Fibroblast of skin of abdomen (primary cell): ENCODE measurements around the gene TEX2.
"Not testable (repeated sequence)": the region's sequence is repeated elsewhere in the genome, so short reads cannot be mapped to it uniquely, and the experiment has no call there.

ENCODE experiments used
- DNase-seq: peaks from one replicate; pipeline ENCODE4 v3.0.0-alpha.2; 2013

The TEX2 gene

DNA sequence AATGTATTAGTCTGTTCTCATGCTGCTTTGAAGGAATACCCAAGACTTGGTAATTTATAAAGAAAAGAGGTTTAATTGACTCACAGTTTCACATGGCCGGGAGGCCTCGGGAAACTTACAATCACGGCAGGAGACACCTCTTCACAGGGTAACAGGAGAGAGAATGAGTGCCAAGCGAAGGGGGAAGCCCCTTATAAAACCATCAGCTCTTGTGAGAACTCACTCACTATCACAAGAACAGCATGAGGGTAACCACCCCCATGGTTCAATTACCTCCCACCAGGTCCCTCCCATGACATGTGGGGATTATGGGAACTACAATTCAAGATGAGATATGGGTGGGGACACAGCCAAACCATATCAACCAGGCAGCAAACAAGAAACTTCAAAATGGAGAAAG lies 24.6 kb downstream of the TEX2 start:
- not testable (repeated sequence) for DNase-seq

DNA sequence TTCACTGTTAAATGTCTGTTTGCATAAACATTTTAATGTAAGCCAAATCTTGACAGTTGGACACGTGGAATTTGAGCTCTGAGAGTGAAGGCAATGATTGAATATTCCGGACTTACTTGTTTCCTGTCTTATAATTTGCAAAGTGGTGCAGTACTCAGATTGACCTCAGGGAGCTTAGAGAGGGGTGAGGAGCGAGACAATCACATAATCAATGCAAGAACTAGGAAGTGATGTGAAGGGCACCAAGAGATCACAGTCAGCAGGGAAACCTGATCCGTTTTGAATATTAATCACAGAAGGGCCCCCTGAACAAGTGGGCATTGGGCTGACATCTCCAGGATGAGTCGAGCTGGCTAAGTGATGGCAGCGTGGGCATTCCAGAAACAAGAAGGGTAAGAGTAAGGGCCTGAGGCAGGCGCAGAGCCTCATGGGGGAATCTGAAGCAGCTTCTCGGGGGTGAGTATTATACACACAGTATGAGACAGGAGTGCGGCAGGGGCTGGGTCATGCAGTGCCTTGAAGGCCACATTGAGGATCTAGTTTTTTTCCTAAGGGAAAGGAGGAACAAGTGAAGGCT lies 26.1 kb downstream of the TEX2 start:
- no peak for DNase-seq

DNA sequence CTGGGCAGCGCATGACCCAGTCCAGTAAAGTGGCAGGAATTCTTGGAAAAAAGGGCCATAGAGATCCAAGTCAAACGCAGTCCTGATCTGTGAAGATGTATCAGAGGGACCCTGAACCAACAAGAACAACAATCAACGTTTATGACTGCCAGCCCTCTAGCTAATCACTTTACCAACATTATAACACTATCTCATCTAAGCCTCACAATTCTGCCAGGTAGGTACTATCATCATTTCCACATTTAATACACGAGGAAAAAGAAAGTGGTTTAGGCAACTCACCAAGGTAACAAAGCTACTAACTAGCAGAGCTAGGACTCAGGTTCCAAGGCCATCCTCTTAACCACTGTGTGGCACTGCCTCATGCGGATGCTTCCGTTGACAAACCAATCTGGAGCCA lies 28.1 kb downstream of the TEX2 start:
- DNase-seq = no peak

DNA sequence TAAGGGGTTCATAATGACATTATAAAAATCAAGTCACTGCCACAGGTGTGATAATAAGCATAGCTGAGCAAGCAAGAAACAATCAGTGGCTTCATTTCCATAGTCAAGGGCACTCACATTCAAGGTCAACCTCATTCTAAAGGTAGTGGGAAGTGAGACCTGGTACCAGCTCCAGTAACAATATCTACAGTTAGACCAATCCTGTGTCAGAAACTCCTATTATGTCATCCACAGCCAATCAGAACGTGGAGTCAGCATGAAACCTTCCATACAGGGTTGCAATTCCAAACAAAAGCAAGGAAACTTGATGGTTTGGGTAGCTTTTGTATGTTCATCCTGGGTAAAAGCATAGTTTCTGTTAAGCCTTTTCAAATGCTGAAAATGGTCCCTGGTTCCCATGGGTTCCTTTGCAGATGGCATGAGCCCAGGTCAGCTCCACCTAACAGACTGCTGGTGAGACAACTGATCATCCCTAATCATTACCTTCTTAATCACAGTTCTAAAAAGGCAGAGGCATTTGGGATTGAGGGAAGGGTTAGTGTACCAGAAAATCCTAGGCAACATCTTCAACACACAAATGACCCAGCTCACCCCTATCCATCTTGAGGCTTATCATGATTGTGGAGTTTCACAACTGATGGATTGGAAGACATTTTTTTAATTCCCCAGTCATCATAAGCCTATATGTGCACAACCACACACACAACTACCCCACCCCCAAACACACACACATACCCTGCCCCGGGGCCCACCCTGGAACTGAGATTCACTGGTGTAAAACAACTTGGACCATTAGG lies 30.4 kb downstream of the TEX2 start:
- DNase-seq = no peak

DNA sequence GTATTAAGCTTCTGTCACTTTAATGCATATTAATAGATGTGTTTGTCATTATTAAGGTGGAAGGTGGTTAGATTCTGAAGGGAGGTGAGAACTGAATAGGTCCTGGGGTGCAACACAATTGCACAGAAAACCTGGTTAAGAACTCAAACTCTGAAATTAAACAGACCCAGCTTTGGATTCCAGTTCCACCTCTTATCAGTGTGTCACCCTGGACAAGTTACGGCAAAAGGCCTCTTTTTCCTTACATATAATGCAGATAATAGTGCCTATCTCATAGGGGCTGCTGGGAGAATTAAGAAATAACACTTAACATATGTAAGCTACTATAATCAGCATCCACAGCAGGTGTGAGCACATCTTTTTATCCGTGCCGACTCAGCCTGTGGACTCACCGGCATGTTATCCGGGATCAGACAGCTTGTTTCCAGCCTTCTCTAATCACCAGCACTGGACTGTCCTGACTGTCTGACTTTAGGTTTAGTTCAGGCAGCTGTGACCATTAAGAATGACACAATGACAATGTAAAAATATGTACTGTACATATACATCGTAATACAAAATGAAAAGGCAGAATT lies 31.4 kb downstream of the TEX2 start:
- no peak for DNase-seq

DNA sequence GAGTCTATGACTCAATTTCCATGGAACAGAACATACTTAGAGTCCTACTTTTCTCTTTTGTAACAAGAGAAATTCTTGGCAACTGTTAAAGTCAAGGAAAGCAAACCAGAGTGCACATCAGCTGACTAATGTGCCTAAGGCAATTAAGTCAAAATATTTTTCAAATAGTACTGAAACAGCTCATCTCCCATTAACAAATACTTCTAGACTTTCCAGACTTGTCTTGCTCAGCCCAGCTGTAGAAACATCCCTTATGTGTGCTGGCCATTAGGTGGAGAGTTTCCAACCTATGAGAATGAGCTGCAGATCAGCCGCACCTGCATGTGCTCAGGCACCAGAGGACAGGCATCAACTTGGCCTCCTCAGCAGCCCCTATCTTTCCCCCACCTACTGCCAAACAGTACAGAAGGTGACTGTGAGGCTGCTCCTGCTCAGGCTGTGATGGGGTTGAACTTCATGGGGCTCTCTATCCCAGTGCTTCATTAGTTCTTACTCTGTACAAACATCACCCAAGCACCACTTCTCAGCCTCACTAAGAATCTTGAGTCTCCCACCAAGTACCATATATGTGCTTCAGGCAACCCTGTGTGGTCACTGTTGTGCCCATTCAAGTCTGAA lies 32.2 kb downstream of the TEX2 start:
- peak; percentile 95 for DNase-seq

DNA sequence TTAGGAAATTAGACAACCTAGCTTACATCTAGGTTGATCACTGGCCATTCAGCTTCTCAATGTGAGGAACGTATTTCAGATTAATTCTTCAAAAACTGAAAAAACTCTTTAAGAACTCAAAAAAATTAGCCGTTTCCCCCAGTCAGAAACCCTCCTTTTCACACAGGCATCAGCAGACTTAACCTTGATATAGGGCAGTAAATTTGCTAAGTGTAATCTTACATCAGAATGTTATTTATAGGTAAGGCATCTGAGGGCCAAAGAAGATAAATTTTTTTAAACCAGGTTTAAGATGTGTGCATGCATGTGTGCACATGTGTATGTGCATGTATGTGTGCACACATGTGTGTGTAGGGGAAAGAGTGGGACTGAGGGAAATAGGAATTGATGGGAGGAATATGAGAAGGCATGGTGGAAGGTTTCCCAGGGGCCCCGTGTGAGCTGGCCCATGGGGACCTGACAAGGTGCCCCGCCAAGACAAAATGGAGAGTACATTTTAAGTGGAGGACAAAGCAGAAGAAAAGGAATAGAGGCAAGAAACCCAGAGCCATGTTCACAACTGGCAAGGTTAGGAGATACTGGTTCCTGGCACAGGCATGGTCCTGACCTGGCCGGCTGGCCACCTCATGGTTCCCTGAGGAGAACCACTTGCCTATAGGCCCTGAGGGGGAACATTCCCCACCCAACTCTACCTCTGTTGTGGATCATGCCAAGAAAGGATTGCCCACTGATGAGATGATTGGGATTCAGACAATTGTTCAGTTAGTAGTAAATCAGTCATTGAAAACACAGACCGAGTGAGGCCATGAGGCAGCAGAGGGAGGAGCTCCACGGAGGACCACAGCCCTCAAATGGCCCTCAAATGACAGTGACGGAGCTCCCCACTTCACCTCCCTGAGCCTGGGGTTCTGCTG lies 33.0 kb downstream of the TEX2 start:
- DNase-seq = no peak

DNA sequence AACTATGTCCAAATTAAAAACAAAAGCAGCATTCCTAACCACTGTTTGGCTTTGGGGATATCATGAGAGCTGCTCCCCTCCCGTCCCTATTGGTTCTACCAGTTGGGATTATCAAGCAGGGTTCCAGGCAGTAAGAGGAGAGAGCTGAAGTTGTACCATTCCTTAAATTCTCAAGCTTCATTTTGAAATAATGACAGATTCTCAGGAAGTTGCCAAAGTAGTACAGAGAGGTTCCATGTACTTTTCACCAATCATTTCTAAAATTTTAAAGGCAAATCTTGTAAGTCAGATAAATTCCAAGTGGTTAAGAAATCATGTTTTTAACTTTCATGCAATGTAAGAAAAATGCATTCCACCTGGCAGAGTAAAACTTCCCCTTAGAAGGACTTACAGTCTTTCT lies 36.9 kb downstream of the TEX2 start:
- peak; percentile 17 for DNase-seq

DNA sequence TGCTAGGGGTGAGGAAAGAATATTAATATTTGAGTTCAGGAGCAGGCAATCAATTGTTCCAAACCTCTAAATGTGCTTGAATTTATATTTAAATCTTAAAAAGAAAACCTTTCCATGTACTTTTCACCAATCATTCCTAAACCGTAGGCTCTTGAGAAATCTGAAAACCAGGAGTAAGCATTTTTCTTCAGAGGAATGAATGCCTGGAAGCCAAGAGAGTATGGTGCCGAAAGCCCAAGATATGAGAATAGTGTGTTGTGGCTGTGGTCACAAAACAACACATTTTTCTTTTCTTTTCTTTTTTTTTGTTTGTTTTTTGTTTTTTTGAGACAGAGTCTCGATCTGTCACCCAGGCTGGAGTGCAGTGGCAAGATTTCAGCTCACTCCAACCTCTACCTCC lies 37.6 kb downstream of the TEX2 start:
- no peak for DNase-seq

DNA sequence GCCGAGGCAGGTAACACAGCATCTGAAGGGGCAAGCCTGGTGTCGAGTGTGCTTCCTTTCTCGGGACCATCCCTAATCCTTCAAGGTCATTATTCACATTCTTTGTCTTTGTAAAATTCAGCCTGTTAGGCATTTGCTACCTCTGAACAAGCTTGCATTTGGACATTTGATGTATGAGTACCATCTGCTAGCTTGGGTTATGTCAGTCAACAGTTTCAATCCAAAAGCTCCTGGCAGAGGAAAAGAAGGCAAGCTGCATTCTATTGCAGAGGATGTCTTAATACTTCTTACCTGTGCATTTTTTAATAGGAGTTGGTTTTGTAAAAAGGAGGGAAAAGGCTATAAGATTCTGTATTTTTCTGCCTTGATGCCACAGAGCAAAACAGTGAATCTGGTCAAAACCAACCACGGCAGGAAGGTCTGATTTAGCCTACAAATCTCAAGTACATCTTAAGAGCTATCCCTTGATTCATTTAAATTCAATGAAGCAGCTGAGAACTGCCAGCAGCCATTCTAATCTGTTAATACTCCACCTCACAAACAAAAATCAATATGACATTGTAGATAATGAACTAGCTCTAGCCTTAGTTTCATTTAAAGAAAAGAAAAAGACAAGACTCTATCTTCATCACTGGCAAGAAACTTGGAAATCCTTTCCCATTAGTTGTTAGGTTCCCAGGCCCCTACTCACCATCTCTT lies 39.0 kb downstream of the TEX2 start:
- DNase-seq = no peak

DNA sequence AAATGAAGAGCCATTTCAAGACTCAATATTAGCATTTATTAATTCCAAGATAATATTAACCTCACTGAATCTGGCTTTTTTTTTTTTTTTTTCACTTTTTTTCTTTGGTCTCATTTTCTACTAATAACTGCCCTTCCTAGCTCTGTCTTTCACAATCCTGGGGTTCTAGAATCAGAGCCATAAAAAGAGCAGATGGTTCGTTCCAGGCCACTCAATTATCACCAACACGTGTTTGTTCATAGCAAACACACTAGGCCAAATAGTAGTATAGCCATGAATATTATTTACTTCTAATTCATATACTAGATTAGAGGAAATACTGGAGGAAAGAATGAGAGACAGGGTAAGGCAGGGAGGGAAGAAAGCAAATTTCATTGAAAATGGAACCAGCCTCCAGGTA lies 39.8 kb downstream of the TEX2 start:
- DNase-seq = no peak

DNA sequence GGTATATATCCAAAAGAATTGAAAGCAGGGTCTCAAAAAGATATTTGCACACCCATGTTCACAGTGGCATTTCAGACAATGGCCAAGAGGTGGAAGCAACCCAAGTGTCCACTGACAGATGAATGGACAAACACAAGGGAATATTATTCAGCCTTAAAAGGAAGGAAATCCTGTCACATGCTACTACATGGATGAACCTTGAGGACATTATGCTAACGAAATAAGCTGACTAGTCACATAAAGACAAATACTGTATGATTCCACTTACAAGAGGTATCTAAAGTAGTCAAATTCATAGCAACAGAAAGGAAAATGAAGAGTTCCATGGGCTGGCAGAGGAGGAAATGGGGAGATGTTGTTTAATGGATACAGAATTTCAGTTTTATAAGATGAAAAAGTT lies 41.4 kb downstream of the TEX2 start:
- DNase-seq = no peak

DNA sequence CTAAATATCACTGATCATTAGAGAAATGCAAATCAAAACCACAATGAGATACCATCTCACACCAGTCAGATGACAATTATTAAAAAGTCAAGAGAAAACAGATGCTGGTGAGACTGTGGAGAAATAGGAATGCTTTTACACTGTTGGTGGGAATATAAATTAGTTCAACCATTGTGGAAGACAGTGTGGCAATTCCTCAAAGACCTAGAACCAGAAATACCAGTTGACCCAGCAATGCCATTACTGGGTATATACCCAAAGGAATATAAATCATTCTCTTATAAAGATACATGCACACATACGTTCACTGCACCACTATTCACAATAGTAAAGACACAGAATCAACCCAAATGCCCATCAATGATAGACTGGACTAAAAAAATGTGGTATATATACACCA lies 42.5 kb downstream of the TEX2 start:
- DNase-seq = not testable (repeated sequence)

DNA sequence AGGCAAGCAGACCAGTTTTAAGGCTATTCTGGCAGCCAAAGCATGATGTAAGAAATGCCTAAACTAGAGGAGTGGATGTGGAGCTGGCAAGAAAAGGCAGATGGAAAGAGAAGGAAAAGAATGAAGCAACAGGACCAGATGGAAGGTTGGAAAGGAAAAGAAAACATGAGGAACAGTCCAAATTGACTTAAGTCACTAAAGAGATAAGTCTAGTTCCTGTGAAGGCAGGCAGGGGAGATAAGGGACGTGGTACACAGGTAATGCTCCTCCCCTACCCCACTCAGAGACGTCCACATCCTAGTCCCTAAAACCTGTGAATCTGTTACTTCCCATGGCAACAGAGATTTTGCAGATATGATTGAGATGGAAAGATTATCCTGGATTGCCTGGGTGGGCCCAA lies 43.5 kb downstream of the TEX2 start:
- no peak for DNase-seq

DNA sequence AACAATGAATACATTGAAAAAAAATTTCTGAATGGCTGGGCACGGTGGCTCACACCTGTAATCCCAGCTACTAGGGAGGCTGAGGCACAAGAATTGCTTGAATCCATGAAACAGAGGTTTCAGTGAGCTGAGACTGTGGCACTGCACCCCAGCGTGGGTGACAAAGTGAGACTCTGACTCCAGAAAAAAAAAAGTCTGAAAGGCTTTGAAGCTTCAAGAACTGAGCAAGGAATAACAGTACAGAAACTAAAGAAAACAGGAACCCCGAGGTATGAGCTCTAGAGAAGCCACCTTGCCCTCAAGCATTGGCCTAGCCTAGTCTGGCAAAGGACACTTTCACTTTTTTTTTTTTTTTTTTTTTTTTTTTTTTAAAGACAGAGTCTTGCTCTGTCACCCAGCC lies 45.0 kb downstream of the TEX2 start:
- no peak for DNase-seq

DNA sequence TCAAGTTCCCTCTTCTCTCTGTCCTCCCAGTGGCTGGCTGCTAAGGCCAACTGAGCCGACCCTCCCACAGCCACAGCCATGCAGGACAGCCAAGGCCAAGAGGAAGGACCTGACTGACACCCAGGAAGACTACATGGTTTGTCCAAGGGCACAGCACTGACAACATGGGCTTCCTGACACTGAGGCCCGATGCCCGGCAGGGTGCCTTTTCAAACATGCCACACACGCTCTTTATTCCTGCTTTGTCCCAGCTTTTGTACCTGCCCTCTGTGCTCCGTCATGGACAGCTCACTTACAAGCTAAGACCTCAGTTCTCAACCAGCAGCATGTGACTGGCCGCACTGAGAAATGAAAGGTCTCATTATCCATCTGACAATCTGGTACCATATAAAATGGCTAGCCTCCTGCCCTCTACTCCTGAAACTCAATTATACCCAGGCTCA lies 45.8 kb downstream of the TEX2 start:
- no peak for DNase-seq

DNA sequence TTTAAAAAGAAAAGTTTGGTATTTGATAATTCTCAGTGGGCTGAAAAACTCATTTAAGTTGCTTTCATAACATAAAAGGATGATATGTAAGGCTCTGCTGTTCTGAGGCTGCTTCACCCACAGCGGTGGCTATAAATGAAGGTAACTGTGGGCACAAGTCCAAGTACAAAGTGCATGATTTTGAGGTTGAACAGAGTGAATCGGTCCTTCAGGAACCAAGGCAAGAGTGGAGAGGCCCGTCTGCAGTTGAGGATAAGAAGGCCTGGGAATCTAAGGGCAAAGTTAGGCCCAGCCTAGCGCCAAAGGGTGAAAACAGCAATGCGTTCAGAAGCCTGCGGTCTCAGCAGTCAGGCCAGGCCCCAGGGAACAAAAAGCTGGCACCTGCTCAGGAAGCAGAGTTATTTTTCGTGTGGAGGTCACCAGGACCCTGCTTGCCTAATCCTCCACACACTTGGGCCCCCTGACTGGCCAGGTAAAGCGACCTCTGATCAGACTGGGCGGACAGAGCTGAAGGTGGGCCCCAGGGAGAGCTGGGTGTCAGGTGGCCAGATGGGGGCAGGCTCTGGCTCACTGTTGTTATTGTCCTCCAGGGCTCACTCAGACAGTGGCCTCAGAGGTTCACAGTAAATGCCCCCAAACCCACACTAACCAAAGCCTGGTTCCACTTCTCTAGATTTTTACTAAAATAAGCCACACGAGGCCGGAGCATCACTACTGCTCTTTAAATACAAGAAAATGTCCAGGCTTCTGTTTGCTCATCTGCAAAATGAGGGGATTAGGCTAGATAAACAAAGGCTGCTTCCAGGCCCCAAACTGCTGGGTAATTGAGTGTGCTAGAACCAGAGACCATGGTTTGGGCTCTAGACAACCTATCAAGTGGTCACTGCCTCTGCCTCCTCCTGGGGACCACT lies 46.5 kb downstream of the TEX2 start:
- peak; percentile 56 for DNase-seq

DNA sequence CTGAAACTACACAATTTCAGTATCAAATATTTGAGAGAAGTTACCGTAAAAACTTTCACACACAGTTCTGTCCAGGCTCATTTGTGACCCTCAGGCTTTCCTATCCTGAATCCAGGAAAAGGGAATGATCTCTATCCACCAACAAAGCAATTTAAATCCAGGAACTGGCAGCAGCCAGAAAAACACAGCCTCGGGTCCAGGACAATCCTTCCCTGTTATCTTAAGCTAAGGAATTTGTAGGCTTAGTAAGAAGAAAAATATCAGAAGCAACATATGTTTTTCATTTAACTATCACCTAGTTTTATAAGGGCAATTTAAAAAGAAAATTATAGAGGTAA lies 47.1 kb downstream of the TEX2 start:
- DNase-seq = peak; percentile 69

DNA sequence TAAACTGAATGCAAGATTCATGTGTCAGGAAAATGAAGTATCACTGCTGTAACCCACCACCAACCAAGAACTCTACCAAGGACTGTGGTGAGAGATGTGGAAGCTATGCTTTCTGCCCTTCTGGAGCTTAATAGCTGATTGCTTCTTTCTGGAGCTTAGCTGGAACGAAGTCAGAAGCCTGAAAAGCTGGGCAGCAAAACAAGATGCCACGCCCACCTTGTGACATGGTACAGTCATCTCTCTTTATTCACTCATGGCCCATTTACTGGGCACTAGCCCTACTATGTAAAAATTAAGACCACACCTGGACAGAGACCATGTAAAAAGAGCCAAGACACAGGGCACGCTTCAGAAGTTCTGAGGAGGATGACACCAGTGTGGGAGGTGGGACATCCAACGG lies 48.1 kb downstream of the TEX2 start:
- no peak for DNase-seq

DNA sequence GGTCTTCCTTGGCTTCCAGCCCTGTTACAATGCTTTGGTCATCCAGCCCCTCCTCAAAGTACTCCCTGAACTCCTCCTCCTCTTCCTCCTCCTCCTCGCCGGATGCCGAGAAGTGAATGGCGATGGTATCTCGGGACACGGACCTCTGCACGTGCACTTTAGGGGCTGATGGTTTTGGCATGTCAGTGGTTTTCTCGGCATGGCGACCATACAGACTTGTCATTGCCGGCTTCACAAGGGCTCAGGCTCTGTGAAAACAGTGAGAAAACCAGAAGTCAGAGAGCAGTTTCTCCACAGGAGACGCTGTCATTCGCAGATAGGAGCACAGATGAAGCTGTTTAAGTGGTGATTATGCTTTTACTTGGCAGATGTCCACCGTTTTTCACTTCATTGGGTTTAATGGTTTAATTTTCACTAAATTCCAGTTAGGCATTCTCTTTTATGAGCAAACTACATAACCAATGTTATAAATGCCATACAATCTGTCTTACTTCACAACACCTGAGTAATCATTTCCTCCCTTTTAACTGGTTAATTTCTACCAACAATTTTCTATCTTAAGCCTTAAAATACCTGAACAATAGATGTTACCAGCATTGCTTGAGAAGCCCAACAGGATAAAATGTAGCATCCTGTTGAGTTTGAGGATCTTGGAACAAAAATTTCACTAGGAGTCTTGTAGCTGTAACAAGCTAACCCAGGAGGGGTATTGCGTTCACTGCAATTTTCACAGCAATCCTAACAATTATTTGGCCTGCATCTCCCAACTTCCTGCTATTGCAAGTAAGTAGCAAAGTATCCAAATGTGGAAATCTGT lies 48.9 kb downstream of the TEX2 start:
- peak; percentile 59 for DNase-seq
